ENCODE results near the gene SMOC2. TPM values are rescaled to one million over a fixed set of nuclear protein-coding genes. Genes with fewer than 3 reads are reported as not detected.

The SMOC2 gene
- total RNA-seq, 1 experiment from 2014 or later: 2.1 TPM

DNA sequence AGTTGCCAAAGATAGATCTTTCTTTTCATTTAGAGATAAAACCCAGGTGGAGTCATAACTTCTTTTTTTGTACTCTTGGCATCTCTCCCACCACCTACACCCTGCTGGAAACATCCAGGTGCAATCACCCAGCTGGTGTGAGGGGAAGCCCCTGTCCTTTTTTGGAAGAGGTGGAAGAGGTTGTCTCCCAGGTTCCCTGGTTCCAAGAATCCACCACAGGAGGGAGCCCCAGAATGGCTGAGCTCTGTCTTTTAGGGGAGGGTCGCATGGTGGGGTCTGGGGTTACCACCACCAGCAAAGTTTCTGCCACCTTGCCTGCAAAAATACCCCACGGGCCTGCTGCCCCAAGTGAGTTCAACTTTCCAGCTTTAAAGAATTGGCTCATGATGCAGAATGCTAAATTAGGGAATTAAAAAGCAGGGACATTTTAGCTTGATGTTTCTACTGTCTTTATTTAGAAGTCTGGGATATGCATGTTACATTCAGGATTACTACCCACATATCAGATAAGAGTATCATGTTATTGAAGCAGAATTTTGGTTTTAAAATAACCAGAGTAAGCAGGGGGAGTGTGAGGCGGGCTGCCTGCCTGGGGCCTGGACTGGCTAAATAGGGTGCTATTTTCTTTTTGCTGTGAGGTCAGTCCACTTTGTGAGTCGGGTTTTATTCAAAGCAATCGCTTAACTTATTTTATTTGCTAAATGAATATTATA is 11.0 kb downstream of the SMOC2 start:
- H3K4me3 Mint-ChIP-seq: no peak overlapping the region
- peak; percentile 64 for DNase-seq
- H3K79me2 ChIP-seq (ENCODE audit: insufficient read depth, low read length): no peaks in the 10 kb centered on the region
- H3K4me2 ChIP-seq (ENCODE audit: insufficient read depth, insufficient read length, low read length): no peak overlapping the region
- no peaks in the 10 kb centered on the region for H3K79me1 ChIP-seq (ENCODE audit: insufficient read depth, low read depth, low read length, poor library complexity, severe bottlenecking)
- no peak overlapping the region for H2BK12ac ChIP-seq (ENCODE audit: insufficient read length, low read depth, low read length)
- no peaks in the 10 kb centered on the region for H3K9me3 Mint-ChIP-seq
- no peak overlapping the region for H3K18ac ChIP-seq (ENCODE audit: insufficient read length, low read depth, low read length)
- H3K4me1 Mint-ChIP-seq: peaks cover 19 to 35% of the 10 kb centered on the region in 2 experiments
- no peaks in the 10 kb centered on the region; the same call in 1 of the 2 replicates for H3K4me1 ChIP-seq (ENCODE audit: insufficient read depth, low read length)
- no peaks in the 10 kb centered on the region for H3K23me2 ChIP-seq (ENCODE audit: insufficient read length, low read depth, low read length, poor library complexity, severe bottlenecking)
- H2AFZ ChIP-seq (ENCODE audit: low read length): no peak overlapping the region
- no peak overlapping the region for H4K8ac ChIP-seq (replicated peaks; ENCODE audit: insufficient read length, low read depth, low read length)
- no peak overlapping the region for H3K9ac ChIP-seq (ENCODE audit: extremely low read depth, insufficient read length, low read length)
- no peaks in the 10 kb centered on the region for H4K20me1 ChIP-seq (ENCODE audit: control insufficient read depth, insufficient read depth, insufficient read length)
- no CpG with 5 or more reads among the region's 5 CpGs for WGBS (ENCODE audit: extremely low coverage, insufficient read length, low lambda C conversion rate)
- no peak overlapping the region for H3K27ac ChIP-seq (ENCODE audit: insufficient read length, low read depth, low read length)
- no peaks in the 10 kb centered on the region for H3K9me3 ChIP-seq (ENCODE audit: control insufficient read depth, low read depth, low read length)
- no peak overlapping the region for H3K14ac ChIP-seq (ENCODE audit: insufficient read depth, low read length)
- no peaks in the 10 kb centered on the region for H3K36me3 Mint-ChIP-seq (ENCODE audit: insufficient read depth in 1 of 3, low read depth in 3 of 3)
- no peak overlapping the region for H2BK15ac ChIP-seq (ENCODE audit: low read depth, low read length)
- no peak overlapping the region for H4K91ac ChIP-seq (ENCODE audit: insufficient read length, low read depth, low read length)
- H3K27me3 ChIP-seq (ENCODE audit: insufficient read depth, low read length): no peaks in the 10 kb centered on the region
- H3T11ph ChIP-seq (ENCODE audit: low read length): no peak overlapping the region
- H3K4ac ChIP-seq (ENCODE audit: low read depth, low read length): no peak overlapping the region
- no peak overlapping the region for H3K56ac ChIP-seq (ENCODE audit: insufficient read length, low read depth, low read length)
- no peaks in the 10 kb centered on the region; the same call in none of the 2 replicates for H3K27me3 Mint-ChIP-seq (ENCODE audit: low read depth)
- TF ChIP-seq, protein P1, sequence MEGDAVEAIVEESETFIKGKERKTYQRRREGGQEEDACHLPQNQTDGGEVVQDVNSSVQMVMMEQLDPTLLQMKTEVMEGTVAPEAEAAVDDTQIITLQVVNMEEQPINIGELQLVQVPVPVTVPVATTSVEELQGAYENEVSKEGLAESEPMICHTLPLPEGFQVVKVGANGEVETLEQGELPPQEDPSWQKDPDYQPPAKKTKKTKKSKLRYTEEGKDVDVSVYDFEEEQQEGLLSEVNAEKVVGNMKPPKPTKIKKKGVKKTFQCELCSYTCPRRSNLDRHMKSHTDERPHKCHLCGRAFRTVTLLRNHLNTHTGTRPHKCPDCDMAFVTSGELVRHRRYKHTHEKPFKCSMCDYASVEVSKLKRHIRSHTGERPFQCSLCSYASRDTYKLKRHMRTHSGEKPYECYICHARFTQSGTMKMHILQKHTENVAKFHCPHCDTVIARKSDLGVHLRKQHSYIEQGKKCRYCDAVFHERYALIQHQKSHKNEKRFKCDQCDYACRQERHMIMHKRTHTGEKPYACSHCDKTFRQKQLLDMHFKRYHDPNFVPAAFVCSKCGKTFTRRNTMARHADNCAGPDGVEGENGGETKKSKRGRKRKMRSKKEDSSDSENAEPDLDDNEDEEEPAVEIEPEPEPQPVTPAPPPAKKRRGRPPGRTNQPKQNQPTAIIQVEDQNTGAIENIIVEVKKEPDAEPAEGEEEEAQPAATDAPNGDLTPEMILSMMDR (conservative IDR thresholded peaks at IDR 0.05): peak; percentile 73
- H3K27ac Mint-ChIP-seq: no peak overlapping the region; a peak in 1 of 7 replicates
- H2BK120ac ChIP-seq (ENCODE audit: low read depth, low read length, poor library complexity, severe bottlenecking): no peak overlapping the region
- H3K23ac ChIP-seq (ENCODE audit: insufficient read length, low read depth, low read length): no peak overlapping the region
- no peak overlapping the region for H2BK5ac ChIP-seq (ENCODE audit: insufficient read length, low read length)
- no peak overlapping the region for H2AK5ac ChIP-seq (ENCODE audit: insufficient read length, low read length)
- H2BK20ac ChIP-seq (ENCODE audit: low read depth, low read length, poor library complexity, severe bottlenecking): no peak overlapping the region
- no peak overlapping the region for H4K5ac ChIP-seq (ENCODE audit: insufficient read length, low read depth, low read length)
